Uterus (tissue), 4 donors: ENCODE data around the gene OBSCN. TPM values are rescaled to one million over a fixed set of nuclear protein-coding genes. Genes with fewer than 3 reads are reported as not detected.

ENCODE experiments used
- DNase-seq, 2 donors: peaks; one replicate each; pipeline ENCODE4 v3.0.0-alpha.2; 2019 to 2020
- H3K27ac ChIP-seq, 2 donors: fragments of 200-600 bp; sonication (generic); 1 replicate in 1 of 2; 2 replicates in 1 of 2; pipeline ENCODE4 v1.5.1; 2016 to 2018
- H3K27me3 ChIP-seq, 2 donors: fragments of 200-600 bp; sonication (generic); one replicate each; pipeline ENCODE4 v1.5.1; 2018 to 2019; ENCODE audit warnings: control low read depth in 1 of 2
- H3K36me3 ChIP-seq, 2 donors: fragments of 200-600 bp; sonication (generic); one replicate each; pipeline ENCODE4 v1.5.1; 2019; ENCODE audit warnings: control low read depth in 1 of 2
- H3K4me1 ChIP-seq, 2 donors: fragments of 200-600 bp; sonication (generic); one replicate each; pipeline ENCODE4 v1.5.1; 2018 to 2019; ENCODE audit warnings: control low read depth in 1 of 2
- H3K4me3 ChIP-seq, 2 donors: fragments of 200-600 bp; sonication (generic); 1 replicate in 1 of 2; 2 replicates in 1 of 2; pipeline ENCODE4 v1.5.1; 2018 to 2019; ENCODE audit warnings: mild to moderate bottlenecking in 1 of 2
- H3K9me3 ChIP-seq, 2 donors: fragments of 200-600 bp; sonication (generic); one replicate each; pipeline ENCODE4 v1.5.1; 2019; ENCODE audit warnings: control low read depth in 1 of 2
- POLR2A ChIP-seq, 2 donors: fragments of 450-650 bp; IDR thresholded peaks; one replicate each; pipeline ENCODE4 v1.6.1; 2016; ENCODE audit warnings: antibody characterized with exemption in 2 of 2, mild to moderate bottlenecking in 1 of 2, moderate library complexity in 1 of 2
- intact Hi-C: fragments of 100-400 bp; cut with DNase I; formaldehyde crosslinking; loops from one replicate; pipeline ENCODE4 v1.15.1; 2023; ENCODE audit warnings: low total_unique reads
- total RNA-seq, 4 donors: library from RNA; depleted of rRNA in 3 of 4; stranded (reverse); fragments of >200 nt in 3 of 4; gene quantifications; one replicate each; pipeline versions ENCODE4 v1.1.0 to v1.2.4, GENCODE V29; 2014 to 2023
- TF ChIP-seq, protein P1 (sequence below), 4 experiments: fragments of 200-600 bp in 2 of 4; fragments of 450-650 bp in 2 of 4; sonication (generic) in 2 of 4; IDR thresholded peaks; one replicate each; pipeline ENCODE4 v1.5.1; 2016 to 2019; ENCODE audit warnings: antibody characterized with exemption in 4 of 4, mild to moderate bottlenecking in 2 of 4, moderate library complexity in 1 of 4
- donor health status: DM: yes; HTN: yes; CAD: no.

The OBSCN gene
- total RNA-seq, 4 donors from 2014 or later, result 5.9 to 53.2 (median 22.4) TPM

DNA sequence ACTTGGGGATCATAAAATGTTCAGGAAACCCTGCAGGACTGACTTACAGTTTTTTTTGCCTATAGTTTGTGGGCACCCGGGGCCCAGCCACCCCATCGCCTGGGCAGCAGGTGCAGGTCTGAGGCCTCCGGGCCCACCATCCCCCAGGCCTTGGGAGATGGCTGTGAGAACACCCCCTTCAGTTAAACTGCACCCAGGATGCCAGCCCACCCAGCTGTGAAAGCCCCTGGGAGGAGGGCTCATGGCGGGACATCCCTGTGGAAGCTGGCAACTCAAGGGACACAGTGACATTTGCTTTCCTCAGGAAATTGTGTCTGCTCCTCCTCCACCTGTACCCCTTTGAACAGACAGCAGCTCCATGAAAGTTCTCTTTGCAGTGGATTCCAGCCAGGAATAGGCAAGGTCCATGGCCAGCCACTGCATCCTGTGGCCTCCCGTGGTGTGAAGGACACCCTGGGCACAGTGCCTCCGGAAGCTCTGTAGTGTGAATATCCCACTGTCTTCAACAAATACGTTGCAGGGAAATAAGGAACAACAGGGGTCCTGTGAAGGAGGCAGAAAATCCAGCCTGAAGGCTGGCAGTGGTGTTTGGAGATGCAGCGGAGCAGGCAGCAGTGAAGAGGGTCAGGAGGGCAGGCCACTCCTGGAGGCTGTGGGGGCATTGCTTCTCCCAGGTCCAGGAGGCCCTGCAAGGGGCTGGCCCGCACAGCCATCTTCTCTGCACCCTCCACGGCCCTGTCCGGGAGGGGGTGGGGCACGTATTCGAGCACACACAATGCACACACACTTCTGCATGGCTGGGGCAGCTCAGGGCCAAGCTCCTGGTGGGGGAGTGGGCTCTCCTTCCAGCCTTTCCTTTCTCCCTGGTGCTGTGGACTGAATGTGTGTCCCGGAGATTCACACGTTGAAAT, 2.1 kb upstream of the OBSCN start:
- no peak for DNase-seq
- intact Hi-C loops, result no loop called here

DNA sequence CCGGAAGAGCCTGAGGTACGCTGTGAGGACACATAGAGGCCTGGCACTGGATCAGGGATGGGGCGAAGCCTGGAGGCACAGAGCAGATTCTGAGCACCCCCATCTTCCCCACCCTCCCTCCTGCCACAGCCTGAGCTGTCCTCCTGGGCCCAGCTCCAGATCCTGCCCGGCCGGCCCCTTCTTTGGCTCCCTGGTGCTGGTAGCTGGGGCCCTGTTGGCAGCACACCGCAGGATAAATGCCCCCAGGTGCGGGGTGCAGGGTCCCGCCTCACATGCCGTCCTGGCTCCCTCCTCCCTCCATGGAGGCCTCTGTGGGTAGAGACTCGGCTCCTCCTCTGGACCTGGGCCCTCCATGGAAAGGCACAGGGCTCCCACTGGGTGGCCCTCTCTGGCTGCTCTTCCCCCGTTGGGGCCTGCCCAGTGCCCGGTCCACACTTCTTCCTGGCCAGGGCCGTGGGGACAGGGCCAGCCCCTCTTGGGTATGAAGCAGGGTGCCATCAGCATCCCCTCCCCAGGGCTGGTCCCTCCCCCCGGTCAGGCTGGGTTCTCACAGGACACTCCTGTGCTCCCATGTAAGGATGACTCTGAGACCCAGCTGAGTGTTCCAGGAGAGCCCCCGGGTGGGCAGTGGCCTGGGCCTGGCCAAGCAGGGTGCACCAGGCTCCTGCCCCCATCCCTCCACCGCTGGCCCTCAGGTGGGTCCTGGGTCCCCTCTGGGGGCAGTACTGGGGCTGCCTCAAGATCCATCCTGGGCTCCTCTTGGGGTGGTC, 1.1 kb upstream of the OBSCN start:
- no peaks in the 10 kb centered on the region for H3K27me3 ChIP-seq
- DNase-seq, result no peak
- TF ChIP-seq, protein P1, sequence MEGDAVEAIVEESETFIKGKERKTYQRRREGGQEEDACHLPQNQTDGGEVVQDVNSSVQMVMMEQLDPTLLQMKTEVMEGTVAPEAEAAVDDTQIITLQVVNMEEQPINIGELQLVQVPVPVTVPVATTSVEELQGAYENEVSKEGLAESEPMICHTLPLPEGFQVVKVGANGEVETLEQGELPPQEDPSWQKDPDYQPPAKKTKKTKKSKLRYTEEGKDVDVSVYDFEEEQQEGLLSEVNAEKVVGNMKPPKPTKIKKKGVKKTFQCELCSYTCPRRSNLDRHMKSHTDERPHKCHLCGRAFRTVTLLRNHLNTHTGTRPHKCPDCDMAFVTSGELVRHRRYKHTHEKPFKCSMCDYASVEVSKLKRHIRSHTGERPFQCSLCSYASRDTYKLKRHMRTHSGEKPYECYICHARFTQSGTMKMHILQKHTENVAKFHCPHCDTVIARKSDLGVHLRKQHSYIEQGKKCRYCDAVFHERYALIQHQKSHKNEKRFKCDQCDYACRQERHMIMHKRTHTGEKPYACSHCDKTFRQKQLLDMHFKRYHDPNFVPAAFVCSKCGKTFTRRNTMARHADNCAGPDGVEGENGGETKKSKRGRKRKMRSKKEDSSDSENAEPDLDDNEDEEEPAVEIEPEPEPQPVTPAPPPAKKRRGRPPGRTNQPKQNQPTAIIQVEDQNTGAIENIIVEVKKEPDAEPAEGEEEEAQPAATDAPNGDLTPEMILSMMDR (IDR thresholded peaks at IDR 0.05), result no peak

More for the DNA sequence above, 2.1 kb upstream of the OBSCN start:
- Histone ChIP-seq H3K36me3 (no peaks in the 10 kb centered on the region), H3K4me3 (no peak overlapping the region), H3K4me1 (no peaks in the 10 kb centered on the region), H3K27me3 (no peaks in the 10 kb centered on the region), H3K9me3 (no peaks in the 10 kb centered on the region), H3K27ac (no peak overlapping the region)
- TF ChIP-seq POLR2A (IDR thresholded peaks at IDR 0.05), result no peak
- TF ChIP-seq, protein P1 (IDR thresholded peaks at IDR 0.05), result no peak

DNA sequence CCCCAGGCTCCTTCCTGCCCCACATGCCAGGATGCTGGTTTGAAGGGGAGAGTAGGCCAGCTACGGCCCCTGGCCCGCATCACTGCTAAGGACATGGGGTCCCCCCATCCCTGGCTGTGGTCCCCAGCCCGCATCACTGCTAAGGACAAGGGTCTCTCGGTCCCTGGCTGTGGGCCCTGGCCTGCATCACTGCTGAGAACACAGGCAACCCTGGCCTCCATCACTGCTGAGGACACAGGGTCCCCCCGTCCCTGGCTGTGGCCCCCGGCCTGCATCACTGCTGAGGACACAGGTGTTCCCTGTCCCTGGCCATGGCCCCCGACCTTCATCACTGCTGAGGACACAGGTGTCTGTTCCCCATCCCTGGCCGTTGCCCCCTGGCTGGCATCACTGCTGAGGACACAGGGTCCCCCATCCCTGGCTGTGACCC, 448 bp upstream of the OBSCN start:
- Histone ChIP-seq H3K36me3 (no peaks in the 10 kb centered on the region), H3K4me3 (no peak overlapping the region), H3K4me1 (no peaks in the 10 kb centered on the region), H3K27ac (no peak overlapping the region), H3K9me3 (no peaks in the 10 kb centered on the region), H3K27me3 (no peaks in the 10 kb centered on the region)
- intact Hi-C loops, result no loop called here
- DNase-seq, result no peak
- TF ChIP-seq, protein P1 (IDR thresholded peaks at IDR 0.05), result no peak
- TF ChIP-seq POLR2A (IDR thresholded peaks at IDR 0.05), result no peak

More for the DNA sequence above, 1.1 kb upstream of the OBSCN start:
- no peak overlapping the region for H3K27ac ChIP-seq
- no peaks in the 10 kb centered on the region for H3K4me1 ChIP-seq
- no peaks in the 10 kb centered on the region for H3K36me3 ChIP-seq
- intact Hi-C loops, result no loop called here
- no peak overlapping the region for H3K4me3 ChIP-seq
- no peaks in the 10 kb centered on the region for H3K9me3 ChIP-seq

DNA sequence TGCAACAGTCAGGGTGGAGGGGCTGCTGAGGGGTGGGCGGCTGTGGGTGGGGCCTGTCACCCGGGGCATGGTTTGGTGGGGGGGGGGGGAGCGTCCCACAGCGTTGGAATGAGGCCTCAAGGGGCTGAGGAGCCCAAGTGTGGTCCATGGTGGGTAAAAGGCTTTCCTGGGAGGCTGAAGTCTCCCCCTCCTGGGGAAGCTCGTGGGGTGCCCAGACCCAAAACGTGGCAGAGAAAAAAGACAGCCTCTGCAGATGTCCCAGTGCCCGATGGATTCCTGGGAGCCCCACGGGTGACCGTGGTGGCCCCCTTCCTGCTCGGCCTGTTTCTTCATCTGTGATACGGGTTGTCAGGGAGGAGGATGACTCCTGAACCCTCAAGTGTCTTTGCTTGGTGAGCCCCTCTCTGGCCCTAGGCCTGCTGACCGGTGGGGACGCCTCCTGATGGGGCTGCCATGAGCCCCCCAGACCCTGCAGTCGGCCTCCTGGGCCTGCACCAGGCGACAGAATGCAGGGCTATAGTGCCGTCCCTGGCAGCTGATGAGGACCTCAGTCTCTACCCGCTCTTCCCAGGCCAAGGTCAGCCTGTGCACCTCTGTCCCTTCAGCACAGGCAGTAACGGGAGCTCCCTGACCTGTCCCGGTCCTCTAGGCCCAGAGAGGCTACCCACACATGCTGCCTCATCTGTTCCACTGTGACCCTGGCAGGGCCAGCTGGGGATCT, 1.1 kb downstream of the OBSCN start:
- Histone ChIP-seq H3K27ac (no peak overlapping the region), H3K4me3 (no peak overlapping the region)

More for the DNA sequence above, 1.1 kb downstream of the OBSCN start:
- Histone ChIP-seq H3K4me1 (no peaks in the 10 kb centered on the region), H3K27me3 (no peaks in the 10 kb centered on the region), H3K9me3 (no peaks in the 10 kb centered on the region), H3K36me3 (no peaks in the 10 kb centered on the region)
- no peak for DNase-seq
- TF ChIP-seq POLR2A (IDR thresholded peaks at IDR 0.05), result no peak
- TF ChIP-seq, protein P1 (IDR thresholded peaks at IDR 0.05), result no peak
- intact Hi-C loops, result no loop called here
